Ovary (tissue), 3 donors: ENCODE results near the gene PARN.

Source experiments
- EP300 ChIP-seq: sonication (generic); formaldehyde crosslinking; IDR thresholded peaks from one replicate; pipeline ENCODE4 v1.6.1; 2017; ENCODE audit warnings: antibody characterized with exemption
- POLR2A ChIP-seq: fragments of 450-650 bp; IDR thresholded peaks from one replicate; pipeline ENCODE4 v1.6.1; 2017; ENCODE audit warnings: antibody characterized with exemption, mild to moderate bottlenecking, moderate library complexity
- TF ChIP-seq, protein P1 (sequence below), 3 donors: fragments of 450-650 bp in 2 of 3; fragments of 200-600 bp in 1 of 3; IDR thresholded peaks; one replicate each; pipeline versions ENCODE4 v1.5.1 to v1.8.0; 2016 to 2022; ENCODE audit warnings: antibody characterized with exemption in 3 of 3, mild to moderate bottlenecking in 1 of 3
- donor health status: DM: no; HTN: no; CAD: no.

DNA sequence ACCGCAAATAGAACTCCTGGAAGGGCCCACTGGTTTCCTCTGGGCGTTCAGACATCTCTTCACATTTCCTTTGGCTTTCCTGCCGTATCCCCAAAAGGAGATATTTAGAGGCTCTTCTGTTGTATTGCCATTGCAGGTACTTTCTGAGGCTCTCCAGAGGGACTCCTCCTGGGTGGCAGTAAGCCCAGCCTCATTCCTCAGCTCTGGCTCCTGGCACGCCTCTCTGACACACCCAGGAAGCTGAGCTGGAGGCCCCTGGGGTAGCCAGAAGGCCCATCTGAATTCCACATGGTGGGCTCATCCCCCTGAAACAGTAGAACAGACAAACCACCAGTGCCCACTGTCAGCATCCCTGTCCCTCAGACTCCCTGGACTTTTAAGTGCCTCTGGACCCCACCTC, 206.7 kb downstream of the PARN start:
- TF ChIP-seq, protein P1, sequence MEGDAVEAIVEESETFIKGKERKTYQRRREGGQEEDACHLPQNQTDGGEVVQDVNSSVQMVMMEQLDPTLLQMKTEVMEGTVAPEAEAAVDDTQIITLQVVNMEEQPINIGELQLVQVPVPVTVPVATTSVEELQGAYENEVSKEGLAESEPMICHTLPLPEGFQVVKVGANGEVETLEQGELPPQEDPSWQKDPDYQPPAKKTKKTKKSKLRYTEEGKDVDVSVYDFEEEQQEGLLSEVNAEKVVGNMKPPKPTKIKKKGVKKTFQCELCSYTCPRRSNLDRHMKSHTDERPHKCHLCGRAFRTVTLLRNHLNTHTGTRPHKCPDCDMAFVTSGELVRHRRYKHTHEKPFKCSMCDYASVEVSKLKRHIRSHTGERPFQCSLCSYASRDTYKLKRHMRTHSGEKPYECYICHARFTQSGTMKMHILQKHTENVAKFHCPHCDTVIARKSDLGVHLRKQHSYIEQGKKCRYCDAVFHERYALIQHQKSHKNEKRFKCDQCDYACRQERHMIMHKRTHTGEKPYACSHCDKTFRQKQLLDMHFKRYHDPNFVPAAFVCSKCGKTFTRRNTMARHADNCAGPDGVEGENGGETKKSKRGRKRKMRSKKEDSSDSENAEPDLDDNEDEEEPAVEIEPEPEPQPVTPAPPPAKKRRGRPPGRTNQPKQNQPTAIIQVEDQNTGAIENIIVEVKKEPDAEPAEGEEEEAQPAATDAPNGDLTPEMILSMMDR (IDR thresholded peaks at IDR 0.05): no peak
- no peak for TF ChIP-seq POLR2A
- TF ChIP-seq EP300: no peak
